GM12878 (cell line): ENCODE data around the gene MAN1B1. TPM values are rescaled to one million over a fixed set of nuclear protein-coding genes. Genes with fewer than 3 reads are reported as not detected.
A peak's percentile ranks its signal among the peaks of the same experiment; 100 is the strongest.

Experiments
- ATAC-seq: fragments of 200-7000 bp; cut with Tn5 transposase; 3 replicates; pipeline ENCODE4 v1.9.1; 2020; ENCODE audit warnings: mild to moderate bottlenecking, moderate library complexity
- BruUV-seq: library from RNA; stranded (reverse); fragments of 400-500 nt; replicated peaks from 2 replicates; lab custom pipeline; 2021; lab: Mats Ljungman, UMichigan
- CTCF ChIA-PET: fragments of 300-600 bp; sonication (Branson Sonifier 250); formaldehyde crosslinking; extraction: SDS; loops from one replicate; lab custom pipeline; 2021; ENCODE audit warnings: inconsistent platforms; lab: Yijun Ruan, JAX
- POLR2A ChIA-PET: fragments of 350-600 bp; formaldehyde crosslinking; extraction: SDS; loops from one replicate; lab custom pipeline; 2021; ENCODE audit warnings: inconsistent platforms; lab: Charles Lee
- RAD21 ChIA-PET: fragments of 300-600 bp; sonication (Branson Sonifier 250); formaldehyde crosslinking; loops from one replicate; lab custom pipeline; 2023; ENCODE audit warnings: antibody characterized with exemption; ENCODE audit not compliant: unreplicated experiment; lab: Charles Lee
- SMC1A ChIA-PET: fragments of 300-600 bp; sonication (Branson Sonifier 250); formaldehyde crosslinking; loops from one replicate; lab custom pipeline; 2023; ENCODE audit not compliant: unreplicated experiment, uncharacterized antibody; lab: Charles Lee
- DNase-seq: peaks from one replicate; pipeline ENCODE4 v3.0.0-alpha.2; 2011; ENCODE audit warnings: low read depth, low spot score
- FAIRE-seq: peaks from 3 replicates; lab custom pipeline; 2011; peaks lifted over from hg19 to GRCh38; lab: Jason Lieb, UNC
- H2AFZ ChIP-seq: 2 replicates; pipeline ENCODE4 v1.6.0; 2011; ENCODE audit warnings: low read depth, low read length, control low read depth; ENCODE audit not compliant: control insufficient read depth
- H3K27ac ChIP-seq: 2 replicates; pipeline ENCODE4 v1.5.1; 2011; ENCODE audit warnings: control low read depth; ENCODE audit not compliant: control insufficient read depth, insufficient read depth
- H3K27me3 ChIP-seq, 2 experiments: replicated peaks in 1 of 2; 2 replicates each; pipeline versions ENCODE4 v1.6.0 to v1.6.1; 2011; ENCODE audit warnings: low read length in 1 of 2; ENCODE audit not compliant: control insufficient read depth in 2 of 2, insufficient read depth in 2 of 2
- H3K36me3 ChIP-seq, 2 experiments: 2 replicates each; pipeline ENCODE4 v1.5.1; 2011; ENCODE audit warnings: low read length in 1 of 2; ENCODE audit not compliant: control insufficient read depth in 2 of 2, insufficient read depth in 2 of 2
- H3K4me1 ChIP-seq: 2 replicates; pipeline ENCODE4 v1.6.1; 2011; ENCODE audit warnings: mild to moderate bottlenecking, low read length, moderate library complexity, mixed read lengths; ENCODE audit not compliant: control insufficient read depth, insufficient read depth
- H3K4me2 ChIP-seq: 2 replicates; pipeline ENCODE4 v1.6.0; 2011; ENCODE audit warnings: control low read depth; ENCODE audit not compliant: control insufficient read depth, insufficient read depth
- H3K4me3 ChIP-seq: fragments of 200-600 bp; sonication (generic); 2 replicates; pipeline ENCODE4 v1.5.1; 2016
- H3K79me2 ChIP-seq: 2 replicates; pipeline ENCODE4 v1.6.0; 2011; ENCODE audit warnings: low read length; ENCODE audit not compliant: control insufficient read depth, insufficient read depth
- H3K9ac ChIP-seq: 2 replicates; pipeline ENCODE4 v1.8.0; 2011; ENCODE audit warnings: low read length, control low read depth, mixed read lengths; ENCODE audit not compliant: control insufficient read depth, insufficient read depth
- H3K9me3 ChIP-seq: replicated peaks from 3 replicates; pipeline ENCODE4 v1.5.1; 2011; ENCODE audit warnings: mild to moderate bottlenecking, low read length; ENCODE audit not compliant: control insufficient read depth, insufficient read depth
- H4K20me1 ChIP-seq: 2 replicates; pipeline ENCODE4 v1.6.0; 2011; ENCODE audit not compliant: control insufficient read depth, insufficient read depth
- ATF7 ChIP-seq: fragments of 450-650 bp; IDR thresholded peaks from 2 replicates; pipeline ENCODE4 v1.6.1; 2016; ENCODE audit warnings: low read depth, mild to moderate bottlenecking
- BHLHE40 ChIP-seq, 2 experiments: fragments of 450-650 bp in 1 of 2; IDR thresholded peaks; 2 replicates each; pipeline ENCODE4 v1.6.1; 2011 to 2017; ENCODE audit warnings: low read depth in 2 of 2, borderline replicate concordance in 1 of 2, improper control_type of control experiment in 1 of 2, low read length in 1 of 2, mild to moderate bottlenecking in 1 of 2
- CEBPZ ChIP-seq: fragments of 150-350 bp; IDR thresholded peaks from 2 replicates; pipeline ENCODE4 v1.6.1; 2016; ENCODE audit warnings: low read depth, low read length
- CREM ChIP-seq: IDR thresholded peaks from 2 replicates; pipeline ENCODE4 v1.6.1; 2014; ENCODE audit warnings: antibody characterized with exemption, low read depth
- CTCF ChIP-seq, 3 experiments: IDR thresholded peaks in 2 of 3; conservative IDR thresholded peaks in 1 of 3; 2 replicates each; pipeline ENCODE4 v1.5.1; 2011; ENCODE audit warnings: low read depth in 3 of 3, low read length in 3 of 3, mild to moderate bottlenecking in 3 of 3, control low read depth in 2 of 3, moderate library complexity in 2 of 3, inconsistent platforms in 1 of 3, mixed read lengths in 1 of 3; ENCODE audit not compliant: control insufficient read depth in 2 of 3, insufficient read depth in 1 of 3; ENCODE audit errors: extremely low read depth in 1 of 3
- E2F8 ChIP-seq: fragments of 450-650 bp; IDR thresholded peaks from 2 replicates; pipeline ENCODE4 v1.6.1; 2018; ENCODE audit warnings: mild to moderate bottlenecking, low read depth, moderate library complexity; ENCODE audit not compliant: partially characterized antibody
- ETV6 ChIP-seq, 2 experiments: fragments of 450-650 bp in 1 of 2; IDR thresholded peaks in 1 of 2; conservative IDR thresholded peaks in 1 of 2; 2 replicates each; pipeline ENCODE4 v1.6.1; 2014; ENCODE audit warnings: antibody characterized with exemption in 1 of 2, borderline replicate concordance in 1 of 2, low read depth in 1 of 2, mild to moderate bottlenecking in 1 of 2, moderate library complexity in 1 of 2
- FOS ChIP-seq: IDR thresholded peaks from 3 replicates; pipeline ENCODE4 v1.6.1; 2011; ENCODE audit warnings: borderline replicate concordance; ENCODE audit not compliant: insufficient read length; ENCODE audit errors: extremely low read depth
- HDGF ChIP-seq: fragments of 450-650 bp; IDR thresholded peaks from 2 replicates; pipeline ENCODE4 v1.6.1; 2016; ENCODE audit warnings: antibody characterized with exemption
- IKZF1 ChIP-seq: fragments of 450-650 bp; conservative IDR thresholded peaks from 2 replicates; pipeline ENCODE4 v1.6.1; 2017; ENCODE audit warnings: antibody characterized with exemption, mild to moderate bottlenecking
- IKZF2 ChIP-seq, 2 experiments: fragments of 450-650 bp; IDR thresholded peaks; 2 replicates each; pipeline ENCODE4 v1.6.1; 2017; ENCODE audit warnings: mild to moderate bottlenecking in 2 of 2, moderate library complexity in 2 of 2
- SMARCA5 ChIP-seq: fragments of 450-650 bp; IDR thresholded peaks from 2 replicates; pipeline ENCODE4 v1.6.1; 2017; ENCODE audit warnings: mild to moderate bottlenecking
- SREBF1 ChIP-seq: IDR thresholded peaks from 2 replicates; pipeline ENCODE4 v1.6.1; 2012; ENCODE audit warnings: mild to moderate bottlenecking, low read length
- WGBS: methylation state at CpG from one replicate; pipeline ENCODE4 v1.1.6; 2016; ENCODE audit warnings: low lambda C conversion rate; ENCODE audit not compliant: insufficient replicate concordance, insufficient coverage; ENCODE audit errors: missing lambda C conversion rate; 5-methylcytosine and 5-hydroxymethylcytosine counted together
- in situ Hi-C: fragments of 300-500 bp; cut with MboI; formaldehyde crosslinking; loops from 9 replicates; pipeline ENCODE4 v1.14.3; 2018; ENCODE audit warnings: mixed read lengths
- intact Hi-C: fragments of 100-400 bp; cut with micrococcal nuclease; formaldehyde crosslinking; loops from one replicate; pipeline ENCODE4 v1.14.2; 2022; ENCODE audit not compliant: unreplicated experiment
- polyA plus RNA-seq, 11 experiments: library from polyadenylated mRNA; depleted of rRNA in 4 of 11; unstranded in 6 of 11; stranded (reverse) in 5 of 11; fragments of >200 nt; fragmentation: Nextera tagmentation in 4 of 11; fragmentation: Illumina TruSeq in 1 of 11; extraction: Ambion mirVana in 4 of 11; extraction: Trizol in 1 of 11; gene quantifications; 1 replicate in 1 of 11; 2 replicates in 10 of 11; pipeline versions ENCODE4 v1.2.1 to v1.2.3, GENCODE V29; 2011 to 2016; ENCODE audit warnings: inconsistent platforms in 2 of 11, missing spikeins in 2 of 11, low read depth in 1 of 11
- total RNA-seq, 4 experiments: library from RNA; depleted of rRNA in 3 of 4; stranded (reverse); fragments of >200 nt in 3 of 4; fragmentation: Illumina TruSeq in 1 of 4; extraction: Trizol in 1 of 4; gene quantifications; 2 replicates each; pipeline versions ENCODE4 v1.2.1 to v1.2.3, GENCODE V29; 2013 to 2021

Gene MAN1B1
- total and polyA plus RNA-seq, 10 of the 15 experiments (the other 5 are each of a cell fraction or from before 2014, with no cell fraction given) = 0.71 to 34.1 (median 22.7) TPM

GRCh38 chr9:137064027-137064879 lies 22.5 kb upstream of the MAN1B1 start:
- Histone ChIP-seq H3K4me2 (no peak overlapping the region), H3K9me3 (no peaks in the 10 kb centered on the region), H3K79me2 (peaks cover 3% of the 10 kb centered on the region), H3K36me3 (no peaks in the 10 kb centered on the region; a peak in 2 of 4 replicates), H2AFZ (no peak overlapping the region), H3K27ac (no peak overlapping the region), H3K9ac (no peak overlapping the region), H3K27me3 (no peaks in the 10 kb centered on the region), H3K4me3 (no peak overlapping the region), H4K20me1 (no peaks in the 10 kb centered on the region), H3K4me1 (peaks cover 15% of the 10 kb centered on the region)
- RAD21 ChIA-PET = interaction anchor here (1.0 to 3.1 kb wide), 3 partner anchors 15 to 87 kb away, joined by 6 to 18 read pairs (median 6); partner anchors contain the start of gene NPDC1
- intact Hi-C loops (loop anchor here (1.0 kb wide), 2 partner anchors 15 to 277 kb away; no protein-coding TSS in a partner anchor), in situ Hi-C loops (no loop called here)
- SMC1A ChIA-PET = interaction anchor here (1.0 to 1.2 kb wide), 3 partner anchors 29 to 117 kb away, joined by 3 to 4 read pairs (median 3); no protein-coding TSS in a partner anchor
- FAIRE-seq = no peak
- no TSS peak for BruUV-seq
- ATAC-seq = peak; percentile 49
- CTCF ChIA-PET = interaction anchor here (0.6 to 6.4 kb wide), 16 partner anchors 9 to 276 kb away, joined by 3 to 81 read pairs (median 4); partner anchors contain the start of genes MAN1B1 and NPDC1
- WGBS = 54% methylated on average over 52 of the region's 55 CpGs
- DNase-seq = no peak
- POLR2A ChIA-PET = no interaction called here
- TF ChIP-seq BHLHE40 (IDR thresholded peaks at IDR 0.05; ENCODE audit: borderline replicate concordance in 1 of 2, low read depth in 2 of 2, low read length in 1 of 2) (0 out of 4 replicates have a peak, but pooled peaks of 1 of the 2 experiments have one; percentile 7), SMARCA5 (no peak), FOS (no peak), CREM (0 out of 2 replicates have a peak, but pooled peaks have one; percentile 18), ETV6 (conservative IDR thresholded peaks at IDR 0.05 in 1 of 2, IDR thresholded peaks at IDR 0.05 in 1 of 2; ENCODE audit: borderline replicate concordance in 1 of 2, low read depth in 1 of 2) (no peak), SREBF1 (no peak), CTCF (IDR thresholded peaks at IDR 0.05 in 2 of 3, conservative IDR thresholded peaks at IDR 0.05 in 1 of 3; ENCODE audit: control insufficient read depth in 2 of 3, extremely low read depth in 1 of 3, insufficient read depth in 1 of 3, low read depth in 3 of 3, low read length in 3 of 3) (peak; percentile 78 to 96 (median 85)), IKZF1 (0 out of 2 replicates have a peak, but pooled peaks have one; percentile 17), CEBPZ (no peak), E2F8 (no peak), HDGF (0 out of 2 replicates have a peak, but pooled peaks have one; percentile 81), IKZF2 (IDR thresholded peaks at IDR 0.05) (no peak), ATF7 (no peak)
